K562 treated with DMSO at 1 percent for 48 hours (cell line): ENCODE measurements around the gene VIL1. TPM values are rescaled to one million over a fixed set of nuclear protein-coding genes. Genes with fewer than 3 reads are reported as not detected.

Source experiments
- total RNA-seq: library from RNA; unstranded; fragments of 300-600 nt; gene quantifications from 2 replicates; pipeline ENCODE4 v1.2.3, GENCODE V29; 2022; ENCODE audit warnings: low replicate concordance; ENCODE audit errors: extremely low read depth

VIL1 gene
- not detected in 2 replicates for total RNA-seq

GRCh38 chr2:218418717-218419458, at the start of gene VIL1:
TSS of gene VIL1 (plus strand) at chr2:218419123. CDS start at chr2:218423779, 4,656 bp downstream.

GRCh38 chr2:218381916-218382366, 37.0 kb upstream of the VIL1 start, which contains the start of gene SLC11A1:
TSS of gene SLC11A1 (plus strand) at chr2:218382273. CDS start at chr2:218382369, 96 bp downstream.

GRCh38 chr2:218399391-218400166, 19.3 kb upstream of the VIL1 start, which contains the start of gene CTDSP1:
TSS of gene CTDSP1 (plus strand) at chr2:218399868. CDS start at chr2:218400091, 223 bp downstream.

Other genes starting within 250 kb of the VIL1 start
- gene ARPC2, start 201.9 kb upstream of the VIL1 start, total RNA-seq = not detected in 2 replicates
- not detected in 2 replicates for gene GPBAR1, start 158.1 kb upstream of the VIL1 start, total RNA-seq
- gene AAMP, start 149.0 kb upstream of the VIL1 start, total RNA-seq = not detected in 2 replicates
- not detected in 2 replicates for gene PNKD, start 148.6 kb upstream of the VIL1 start, total RNA-seq
- gene TMBIM1, start 126.6 kb upstream of the VIL1 start, total RNA-seq = not detected in 2 replicates
- gene CATIP, start 62.3 kb upstream of the VIL1 start, total RNA-seq = not detected in 2 replicates
- gene SLC11A1, start 36.9 kb upstream of the VIL1 start, total RNA-seq = not detected in 2 replicates
- gene CTDSP1, start 19.3 kb upstream of the VIL1 start, total RNA-seq = not detected in 2 replicates
- gene USP37, start 149.2 kb downstream of the VIL1 start, total RNA-seq = not detected in 2 replicates
- gene CNOT9, start 149.7 kb downstream of the VIL1 start, total RNA-seq = not detected in 2 replicates
- gene PLCD4, start 188.8 kb downstream of the VIL1 start, total RNA-seq = not detected in 2 replicates
- not detected in 2 replicates for gene ZNF142, start 240.5 kb downstream of the VIL1 start, total RNA-seq
- gene BCS1L, start 240.6 kb downstream of the VIL1 start, total RNA-seq = not detected in 2 replicates